ENCODE results near the gene YY1.
"Not testable (repeated sequence)": the region's sequence is repeated elsewhere in the genome, so short reads cannot be mapped to it uniquely, and the experiment has no call there.

YY1 gene

GRCh38 chr14:100213956-100214769 is 24.8 kb upstream of the YY1 start:
- DNase-seq: peak; percentile 68

GRCh38 chr14:100214770-100215083 is 24.2 kb upstream of the YY1 start:
- no peak for DNase-seq

GRCh38 chr14:100215330-100215885 is 23.5 kb upstream of the YY1 start:
- DNase-seq: no peak

GRCh38 chr14:100219126-100219785 is 19.7 kb upstream of the YY1 start:
- DNase-seq: no peak

- DNase-seq: no peak
Measured at GRCh38 chr14:100221533-100222223, 17.3 kb upstream of the YY1 start.

- no peak for DNase-seq
Measured at GRCh38 chr14:100222224-100223093, 16.5 kb upstream of the YY1 start.

- DNase-seq: no peak
Measured at GRCh38 chr14:100223332-100224201, 15.4 kb upstream of the YY1 start.

GRCh38 chr14:100224229-100224866 is 14.6 kb upstream of the YY1 start:
- DNase-seq: no peak

- no peak for DNase-seq
Measured at GRCh38 chr14:100225169-100225568, 13.8 kb upstream of the YY1 start.

GRCh38 chr14:100230361-100230760 is 8.6 kb upstream of the YY1 start:
- DNase-seq: no peak

- DNase-seq: no peak
Measured at GRCh38 chr14:100234511-100234910, 4.4 kb upstream of the YY1 start.

- DNase-seq: not testable (repeated sequence)
Measured at GRCh38 chr14:100236271-100236818, 2.6 kb upstream of the YY1 start.

- no peak for DNase-seq
Measured at GRCh38 chr14:100236881-100237280, 2.1 kb upstream of the YY1 start.

GRCh38 chr14:100237735-100238418 is 1.1 kb upstream of the YY1 start:
- DNase-seq: peak; percentile 46

GRCh38 chr14:100239211-100239839 is 381 bp downstream of the YY1 start:
- DNase-seq: no peak

- DNase-seq: peak; percentile 87
Measured at GRCh38 chr14:100239840-100240667, 1.1 kb downstream of the YY1 start.

- DNase-seq: no peak
Measured at GRCh38 chr14:100240668-100241032, 1.7 kb downstream of the YY1 start.

- DNase-seq: no peak
Measured at GRCh38 chr14:100241279-100241678, 2.3 kb downstream of the YY1 start.

- no peak for DNase-seq
Measured at GRCh38 chr14:100243020-100243419, 4.1 kb downstream of the YY1 start.

Measured in midbrain (tissue), 1 donor.